Measurements from ENCODE around the gene OSBPL5. TPM values are rescaled to one million over a fixed set of nuclear protein-coding genes. Genes with fewer than 3 reads are reported as not detected.

OSBPL5 gene
- total and polyA plus RNA-seq, 4 donors: 15.2 to 51.5 (median 28.3) TPM

DNA sequence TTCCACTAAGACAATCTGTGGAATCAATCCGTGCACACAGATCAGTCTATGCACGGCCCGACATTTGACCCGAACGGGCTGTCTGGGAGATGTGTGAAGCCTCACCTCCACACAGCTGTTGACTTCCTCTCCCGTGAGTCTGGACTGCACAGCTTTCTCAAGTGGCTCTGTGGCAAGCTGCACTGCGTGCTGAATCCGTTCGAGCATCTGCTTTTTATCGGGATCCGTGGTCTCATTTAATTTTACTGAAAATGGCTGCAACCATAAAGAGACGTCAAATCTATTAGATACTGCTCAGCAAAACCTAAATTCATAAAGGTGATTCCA, 127.2 kb downstream of the OSBPL5 start:
- Histone ChIP-seq H3K4me1 (ENCODE audit: control insufficient read depth in 5 of 5, insufficient read depth in 5 of 5, low read length in 5 of 5) (peaks cover 0 to 3% (median under 1%) of the 10 kb centered on the region in 5 donors), H3K4me3 (no peak overlapping the region), H3K36me3 (ENCODE audit: control insufficient read depth in 4 of 4, insufficient read depth in 4 of 4, low read length in 4 of 4) (peaks cover 14 to 53% (median 18%) of the 10 kb centered on the region in 4 donors), H3K9ac (ENCODE audit: insufficient read depth in 1 of 2, low read length in 2 of 2) (no peak overlapping the region), H3K9me3 (ENCODE audit: control insufficient read depth in 4 of 4, insufficient read depth in 3 of 4, low read length in 3 of 4) (no peaks in the 10 kb centered on the region), H3K27me3 (ENCODE audit: control insufficient read depth in 3 of 3, insufficient read depth in 3 of 3, low read length in 2 of 3) (no peaks in the 10 kb centered on the region), H3K27ac (ENCODE audit: low read depth in 1 of 2, low read length in 1 of 2) (no peak overlapping the region)
- 84 to 86% methylated on average over 12 of the region's 12 CpGs for WGBS, 2 donors
- TF ChIP-seq, protein P1, sequence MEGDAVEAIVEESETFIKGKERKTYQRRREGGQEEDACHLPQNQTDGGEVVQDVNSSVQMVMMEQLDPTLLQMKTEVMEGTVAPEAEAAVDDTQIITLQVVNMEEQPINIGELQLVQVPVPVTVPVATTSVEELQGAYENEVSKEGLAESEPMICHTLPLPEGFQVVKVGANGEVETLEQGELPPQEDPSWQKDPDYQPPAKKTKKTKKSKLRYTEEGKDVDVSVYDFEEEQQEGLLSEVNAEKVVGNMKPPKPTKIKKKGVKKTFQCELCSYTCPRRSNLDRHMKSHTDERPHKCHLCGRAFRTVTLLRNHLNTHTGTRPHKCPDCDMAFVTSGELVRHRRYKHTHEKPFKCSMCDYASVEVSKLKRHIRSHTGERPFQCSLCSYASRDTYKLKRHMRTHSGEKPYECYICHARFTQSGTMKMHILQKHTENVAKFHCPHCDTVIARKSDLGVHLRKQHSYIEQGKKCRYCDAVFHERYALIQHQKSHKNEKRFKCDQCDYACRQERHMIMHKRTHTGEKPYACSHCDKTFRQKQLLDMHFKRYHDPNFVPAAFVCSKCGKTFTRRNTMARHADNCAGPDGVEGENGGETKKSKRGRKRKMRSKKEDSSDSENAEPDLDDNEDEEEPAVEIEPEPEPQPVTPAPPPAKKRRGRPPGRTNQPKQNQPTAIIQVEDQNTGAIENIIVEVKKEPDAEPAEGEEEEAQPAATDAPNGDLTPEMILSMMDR (IDR thresholded peaks at IDR 0.05; ENCODE audit: control extremely low read depth, extremely low read depth): no peak
- DNase-seq (no peak), ATAC-seq (ENCODE audit: insufficient read depth, low FRiP score) (no peak)

Small RNA genes within 50 kb of the gene (small RNA-seq; reads per million reads assigned to genes)
- gene RNU1-91P (ENCODE audit: low replicate concordance): not detected

Other genes starting within 250 kb of the OSBPL5 start
- 10 to 100 TPM in 1 of 2 donors, under 1 TPM in 1; 0.60 to 22.0 TPM for gene PHLDA2, start 235.9 kb downstream of the OSBPL5 start, total RNA-seq
- 10 to 100 TPM; 24.1 to 49.2 TPM for gene PHLDA2, start 235.9 kb downstream of the OSBPL5 start, polyA plus RNA-seq
- gene NAP1L4, start 173.0 kb downstream of the OSBPL5 start, total RNA-seq: 100 to 1,000 TPM in 1 of 2 donors, 10 to 100 TPM in 1; 81.6 to 191 TPM
- 10 to 100 TPM; 56.3 to 73.0 TPM for gene NAP1L4, start 173.0 kb downstream of the OSBPL5 start, polyA plus RNA-seq
- 10 to 100 TPM; 27.3 to 62.3 TPM for gene CARS1, start 107.9 kb downstream of the OSBPL5 start, total RNA-seq
- 10 to 100 TPM; 30.4 to 45.0 TPM for gene CARS1, start 107.9 kb downstream of the OSBPL5 start, polyA plus RNA-seq
- gene MRGPRG, start 53.5 kb upstream of the OSBPL5 start, total RNA-seq: not detected
- gene MRGPRG, start 53.5 kb upstream of the OSBPL5 start, polyA plus RNA-seq: not detected
- under 1 TPM in 1 of 2 donors, not detected in 1; 0.18 TPM for gene MRGPRE, start 67.1 kb upstream of the OSBPL5 start, total RNA-seq
- under 1 TPM; 0.03 to 0.16 TPM for gene MRGPRE, start 67.1 kb upstream of the OSBPL5 start, polyA plus RNA-seq
- 10 to 100 TPM; 22.9 to 29.6 TPM for gene ZNF195, start 213.8 kb upstream of the OSBPL5 start, total RNA-seq
- gene ZNF195, start 213.8 kb upstream of the OSBPL5 start, polyA plus RNA-seq: 10 to 100 TPM; 13.2 to 16.4 TPM

Measured in lung (tissue), 13 donors.